SK-N-MC (cell line): ENCODE results near the gene LIN28B.

Experiments
- EZH2 ChIP-seq: fragments of 200-600 bp; sonication (generic); IDR thresholded peaks from one replicate; pipeline ENCODE4 v1.6.1; 2017; ENCODE audit warnings: antibody characterized with exemption
- FOXP2 ChIP-seq: optimal IDR thresholded peaks from 2 replicates; pipeline ENCODE3; 2011; ENCODE audit warnings: mild to moderate bottlenecking, moderate library complexity; ENCODE audit not compliant: insufficient read depth; ENCODE audit errors: extremely low read length, control extremely low read depth
- POLR2AphosphoS5 ChIP-seq: IDR thresholded peaks from 2 replicates; pipeline ENCODE4 v1.6.1; 2012; ENCODE audit warnings: mild to moderate bottlenecking, low read depth, low read length, borderline replicate concordance

DNA sequence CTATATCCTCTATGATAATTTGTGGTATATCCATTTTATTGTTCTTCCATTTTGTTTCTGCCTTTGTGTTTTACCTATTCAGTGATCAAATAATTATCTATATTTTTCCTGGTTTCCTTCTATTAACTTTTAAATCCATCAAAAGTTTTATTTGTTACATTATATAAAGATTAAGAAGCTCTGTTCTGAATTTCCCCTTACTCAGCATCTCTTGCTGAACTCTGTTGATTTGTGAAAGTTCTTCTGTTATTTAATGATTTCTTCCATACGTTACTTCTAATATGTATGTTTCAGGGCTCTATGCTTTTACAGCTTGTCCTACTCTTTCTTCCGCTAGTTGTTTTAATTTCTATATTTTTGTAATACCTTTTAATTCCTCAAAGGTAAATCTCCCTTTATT, 87.1 kb downstream of the LIN28B start:
- TF ChIP-seq EZH2 (no peak), POLR2AphosphoS5 (no peak), FOXP2 (no peak)
